HG03457 (cell line): Measurements from ENCODE around the gene B4GALT6.
A peak's percentile ranks its signal among the peaks of the same experiment; 100 is the strongest.

ENCODE experiments used
- ATAC-seq: cut with Tn5 transposase; IDR thresholded peaks from one replicate; pipeline ENCODE4 v1.9.1; 2021; ENCODE audit warnings: moderate number of reproducible peaks; ENCODE audit not compliant: unreplicated experiment

B4GALT6 gene

GRCh38 chr18:31661965-31662364, 22.4 kb downstream of the B4GALT6 start:
- ATAC-seq: no peak

GRCh38 chr18:31660763-31661162, 23.6 kb downstream of the B4GALT6 start:
- no peak for ATAC-seq

GRCh38 chr18:31659576-31660177, 24.7 kb downstream of the B4GALT6 start:
- no peak for ATAC-seq

- ATAC-seq: peak; percentile 52
Measured at GRCh38 chr18:31658670-31659575, 25.5 kb downstream of the B4GALT6 start.

GRCh38 chr18:31657823-31658669, 26.3 kb downstream of the B4GALT6 start:
- ATAC-seq: peak; percentile 88

GRCh38 chr18:31656754-31657153, 27.6 kb downstream of the B4GALT6 start:
- ATAC-seq: no peak

- no peak for ATAC-seq
Measured at GRCh38 chr18:31655354-31655753, 29.0 kb downstream of the B4GALT6 start.

- ATAC-seq: no peak
Measured at GRCh38 chr18:31652877-31653276, 31.5 kb downstream of the B4GALT6 start.

- no peak for ATAC-seq
Measured at GRCh38 chr18:31652357-31652756, 32.0 kb downstream of the B4GALT6 start.

GRCh38 chr18:31651369-31651768, 33.0 kb downstream of the B4GALT6 start:
- no peak for ATAC-seq

- ATAC-seq: no peak
Measured at GRCh38 chr18:31649978-31650719, 34.2 kb downstream of the B4GALT6 start.

- no peak for ATAC-seq
Measured at GRCh38 chr18:31649449-31649848, 34.9 kb downstream of the B4GALT6 start.

- ATAC-seq: peak; percentile 72
Measured at GRCh38 chr18:31648966-31649429, 35.4 kb downstream of the B4GALT6 start.

GRCh38 chr18:31648458-31648857, 35.9 kb downstream of the B4GALT6 start:
- ATAC-seq: no peak

GRCh38 chr18:31647127-31647753, 37.1 kb downstream of the B4GALT6 start:
- no peak for ATAC-seq

GRCh38 chr18:31646332-31647126, 37.9 kb downstream of the B4GALT6 start:
- ATAC-seq: peak; percentile 29

GRCh38 chr18:31645411-31645810, 39.0 kb downstream of the B4GALT6 start:
- ATAC-seq: no peak

- no peak for ATAC-seq
Measured at GRCh38 chr18:31643003-31643402, 41.4 kb downstream of the B4GALT6 start.

GRCh38 chr18:31637445-31637844, 46.9 kb downstream of the B4GALT6 start:
- no peak for ATAC-seq
